ENCODE results near the gene CFL1.
A peak's percentile ranks its signal among the peaks of the same experiment; 100 is the strongest.

Gene CFL1

GRCh38 chr11:65887723-65888162 is 29.8 kb upstream of the CFL1 start:
- no peak for DNase-seq

- no peak for DNase-seq
Measured at GRCh38 chr11:65886826-65887722, 29.1 kb upstream of the CFL1 start.

GRCh38 chr11:65885808-65886536 is 28.0 kb upstream of the CFL1 start:
- no peak for DNase-seq

GRCh38 chr11:65885231-65885630 is 27.3 kb upstream of the CFL1 start:
- DNase-seq: no peak

- peak; percentile 76 for DNase-seq
Measured at GRCh38 chr11:65884716-65885092, 26.7 kb upstream of the CFL1 start.

- DNase-seq: no peak
Measured at GRCh38 chr11:65883786-65884715, 26.1 kb upstream of the CFL1 start.

- no peak for DNase-seq
Measured at GRCh38 chr11:65883058-65883761, 25.2 kb upstream of the CFL1 start.

GRCh38 chr11:65882120-65883057 is 24.4 kb upstream of the CFL1 start:
- DNase-seq: no peak

GRCh38 chr11:65880844-65881421 is 23.0 kb upstream of the CFL1 start:
- no peak for DNase-seq

GRCh38 chr11:65880027-65880426 is 22.0 kb upstream of the CFL1 start:
- no peak for DNase-seq

- DNase-seq: peak; percentile 30
Measured at GRCh38 chr11:65879617-65880016, 21.6 kb upstream of the CFL1 start, which contains the start of gene CTSW. CTSW (plus strand) TSS chr11:65879837; CDS start chr11:65879855, 18 bp downstream.

- peak; percentile 96 for DNase-seq
Measured at GRCh38 chr11:65873318-65874156, 15.6 kb upstream of the CFL1 start.

- no peak for DNase-seq
Measured at GRCh38 chr11:65872586-65873317, 14.8 kb upstream of the CFL1 start, which contains the start of gene EFEMP2. EFEMP2 (minus strand) TSS chr11:65872800; CDS start chr11:65872354, 446 bp downstream.

GRCh38 chr11:65871811-65872548 is 14.0 kb upstream of the CFL1 start:
- no peak for DNase-seq

- DNase-seq: no peak
Measured at GRCh38 chr11:65870706-65871681, 13.0 kb upstream of the CFL1 start.

GRCh38 chr11:65870307-65870658 is 12.3 kb upstream of the CFL1 start:
- DNase-seq: no peak

Measured in central memory CD4-positive, alpha-beta T cell (primary cell).